LNCaP clone FGC (cell line): ENCODE data around the gene GRK6.
A peak's percentile ranks its signal among the peaks of the same experiment; 100 is the strongest.

Experiments used
- DNase-seq: peaks from one replicate; pipeline ENCODE4 v3.0.0-alpha.2; 2011; ENCODE audit warnings: low read depth
- H3K4me3 ChIP-seq: 2 replicates; pipeline ENCODE4 v1.5.1; 2011; ENCODE audit warnings: mild to moderate bottlenecking, low read depth, low read length, control low read depth
- TF ChIP-seq, protein P1 (sequence below): IDR thresholded peaks from 2 replicates; pipeline ENCODE4 v1.5.1; 2012; ENCODE audit warnings: mild to moderate bottlenecking; ENCODE audit not compliant: control insufficient read depth, insufficient read depth; ENCODE audit errors: extremely low read depth

Gene GRK6

GRCh38 chr5:177397875-177398390 lies 28.5 kb upstream of the GRK6 start:
- TF ChIP-seq, protein P1, sequence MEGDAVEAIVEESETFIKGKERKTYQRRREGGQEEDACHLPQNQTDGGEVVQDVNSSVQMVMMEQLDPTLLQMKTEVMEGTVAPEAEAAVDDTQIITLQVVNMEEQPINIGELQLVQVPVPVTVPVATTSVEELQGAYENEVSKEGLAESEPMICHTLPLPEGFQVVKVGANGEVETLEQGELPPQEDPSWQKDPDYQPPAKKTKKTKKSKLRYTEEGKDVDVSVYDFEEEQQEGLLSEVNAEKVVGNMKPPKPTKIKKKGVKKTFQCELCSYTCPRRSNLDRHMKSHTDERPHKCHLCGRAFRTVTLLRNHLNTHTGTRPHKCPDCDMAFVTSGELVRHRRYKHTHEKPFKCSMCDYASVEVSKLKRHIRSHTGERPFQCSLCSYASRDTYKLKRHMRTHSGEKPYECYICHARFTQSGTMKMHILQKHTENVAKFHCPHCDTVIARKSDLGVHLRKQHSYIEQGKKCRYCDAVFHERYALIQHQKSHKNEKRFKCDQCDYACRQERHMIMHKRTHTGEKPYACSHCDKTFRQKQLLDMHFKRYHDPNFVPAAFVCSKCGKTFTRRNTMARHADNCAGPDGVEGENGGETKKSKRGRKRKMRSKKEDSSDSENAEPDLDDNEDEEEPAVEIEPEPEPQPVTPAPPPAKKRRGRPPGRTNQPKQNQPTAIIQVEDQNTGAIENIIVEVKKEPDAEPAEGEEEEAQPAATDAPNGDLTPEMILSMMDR: no peak
- no peak for DNase-seq
- H3K4me3 ChIP-seq: no peak overlapping the region

DNA sequence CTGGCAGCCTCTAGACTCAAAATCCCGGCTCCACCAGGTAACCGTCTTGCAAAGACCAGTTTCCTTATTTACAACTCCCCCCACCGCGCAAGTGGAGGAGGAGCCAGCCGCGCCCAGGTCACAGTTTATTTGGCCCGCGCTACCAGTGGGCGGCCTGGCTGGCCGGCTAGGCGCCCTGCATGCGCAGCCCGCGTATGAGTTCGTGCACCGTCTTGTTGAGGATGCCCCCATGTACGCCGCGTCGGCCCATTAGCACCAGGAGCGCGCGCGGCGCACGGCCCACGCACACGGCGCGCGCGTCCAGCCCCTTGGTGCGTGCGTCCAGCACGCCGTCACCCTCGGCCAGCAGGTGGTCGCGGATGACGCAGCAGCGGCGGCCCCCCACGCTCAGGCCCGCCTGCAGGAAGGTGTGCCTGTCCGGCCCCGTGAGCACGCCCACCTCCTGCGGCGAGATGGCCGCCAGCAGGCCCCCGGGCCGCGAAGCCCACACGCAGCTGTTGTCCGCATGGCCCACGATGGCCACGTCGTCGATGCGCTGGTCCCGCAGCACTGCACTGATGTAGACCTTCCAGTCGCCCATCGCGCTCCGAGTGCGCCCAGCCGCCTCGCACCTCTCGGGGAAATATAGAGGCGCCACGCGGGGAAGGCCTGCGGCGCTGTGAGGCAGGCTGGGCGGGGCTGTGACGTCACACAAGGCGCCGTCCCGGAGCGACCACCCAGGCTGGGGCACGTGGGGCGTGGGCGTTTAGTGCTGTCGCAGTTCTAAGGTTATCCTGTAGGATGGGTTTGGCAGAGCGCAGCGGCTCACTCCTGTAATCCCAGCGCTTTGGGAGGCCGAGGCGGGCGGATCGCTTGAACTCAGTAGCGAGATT lies 26.2 kb upstream of the GRK6 start, which contains the start of gene PFN3:
TSS of gene PFN3 (minus strand) at position 665 of the 872 bp plus-strand sequence. CDS start at position 580, 85 bp downstream.
- H3K4me3 ChIP-seq: no peak within 1 kb of the TSS
- DNase-seq: no peak
- TF ChIP-seq, protein P1: no peak

- peak; percentile 87 for DNase-seq
- H3K4me3 ChIP-seq: peak overlapping the region; percentile 69
- TF ChIP-seq, protein P1: peak; percentile 64
Observed at GRCh38 chr5:177402271-177403043, 24.0 kb upstream of the GRK6 start.

DNA sequence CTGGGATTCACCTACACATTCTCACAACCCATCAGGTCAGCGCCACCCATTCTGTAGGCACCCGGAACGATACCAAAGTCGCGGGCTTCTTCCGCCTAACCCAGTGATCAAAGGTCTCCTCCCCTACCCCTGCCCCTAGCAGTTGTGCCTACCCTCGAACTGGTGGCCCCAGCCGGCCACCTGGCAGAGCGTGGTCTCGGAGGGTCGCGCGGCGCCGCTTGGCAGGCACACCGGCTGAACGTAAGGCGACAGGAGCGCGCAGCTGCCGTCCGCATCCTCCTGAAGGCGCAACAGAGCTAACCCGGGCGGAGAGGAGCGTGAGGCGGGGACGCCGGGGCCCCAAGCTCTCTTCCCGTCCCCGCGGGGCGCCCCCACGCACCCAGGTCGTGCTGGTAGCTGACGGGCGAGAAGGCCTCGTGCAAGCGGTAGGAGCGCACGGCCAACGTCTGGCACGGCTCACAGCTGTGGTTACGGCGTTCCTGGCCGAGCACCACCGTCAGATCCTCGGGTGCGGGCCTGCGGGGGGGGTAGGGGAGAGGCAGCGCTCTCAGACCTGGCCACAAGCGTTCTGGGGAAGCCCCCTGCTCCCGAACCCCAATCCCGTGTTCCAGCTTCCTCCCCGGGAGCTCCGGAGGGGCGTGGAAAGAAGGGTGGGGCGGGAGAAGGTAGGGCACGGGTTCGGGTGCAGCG lies 23.2 kb upstream of the GRK6 start:
- no peak for DNase-seq
- H3K4me3 ChIP-seq: peak overlapping the region; percentile 69
- TF ChIP-seq, protein P1: peak; percentile 16; the same call in 1 of the 2 replicates

- peak overlapping the region; percentile 69 for H3K4me3 ChIP-seq
- peak; percentile 55 for DNase-seq
- TF ChIP-seq, protein P1: peak; percentile 92
Observed at GRCh38 chr5:177403792-177404640, 22.5 kb upstream of the GRK6 start.
